HG02852 (cell line): ENCODE data around the gene FAM98A.

Experiments
- ATAC-seq: cut with Tn5 transposase; IDR thresholded peaks from one replicate; pipeline ENCODE4 v1.9.1; 2021; ENCODE audit warnings: mild to moderate bottlenecking, moderate library complexity; ENCODE audit not compliant: unreplicated experiment

Gene FAM98A

DNA sequence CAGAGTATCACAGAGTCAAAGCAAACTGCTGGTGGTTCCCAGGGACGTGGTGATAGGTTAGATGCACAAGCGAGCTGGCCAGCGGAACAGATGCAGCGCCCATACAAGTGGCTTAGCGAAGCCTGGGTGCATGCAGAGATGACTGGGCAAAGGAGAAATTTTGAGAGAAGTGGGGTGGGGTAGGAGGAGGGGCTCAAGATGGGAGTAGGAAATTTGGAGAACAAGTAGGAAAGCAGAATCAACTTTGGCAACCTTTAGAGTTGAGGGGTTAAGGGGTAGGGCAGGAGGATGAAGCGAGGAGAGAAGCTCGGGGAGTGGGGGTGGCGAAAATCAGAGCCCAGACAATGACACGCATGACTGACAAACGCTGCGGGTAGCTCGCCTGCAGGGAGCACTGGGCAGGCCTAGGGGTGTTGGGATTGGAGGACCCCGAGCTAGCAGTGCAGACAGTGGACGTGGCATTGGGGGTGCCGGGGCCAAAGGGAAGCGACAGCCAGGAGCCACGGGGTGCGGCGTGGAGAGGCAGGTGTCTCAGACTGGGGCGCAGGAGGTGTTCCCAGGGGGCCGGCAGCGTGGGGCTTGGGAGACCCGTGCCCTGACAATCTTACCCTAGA is 431 bp downstream of the FAM98A start:
- peak; percentile 47 for ATAC-seq

DNA sequence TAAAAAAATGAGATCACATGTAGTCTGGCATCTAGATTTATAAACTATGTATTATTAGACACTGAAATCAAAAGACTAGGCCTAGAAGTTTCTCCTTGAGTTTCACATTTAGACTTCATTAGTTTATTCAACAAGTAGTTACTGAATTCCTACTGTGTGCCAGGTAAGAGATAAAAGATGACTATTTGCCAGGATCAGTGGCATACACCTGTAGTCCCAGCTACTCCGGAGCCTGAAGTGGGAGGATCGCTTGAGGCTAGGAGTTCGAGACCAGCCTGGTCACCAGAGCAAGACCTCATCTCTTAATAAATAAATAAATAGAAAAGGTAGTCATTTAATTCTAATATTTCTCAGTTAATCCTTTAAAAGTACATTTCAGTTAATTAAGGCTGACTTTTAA is 2.1 kb downstream of the FAM98A start:
- ATAC-seq, result no peak

GRCh38 chr2:33595385-33595784 is 3.7 kb downstream of the FAM98A start:
- ATAC-seq, result no peak

DNA sequence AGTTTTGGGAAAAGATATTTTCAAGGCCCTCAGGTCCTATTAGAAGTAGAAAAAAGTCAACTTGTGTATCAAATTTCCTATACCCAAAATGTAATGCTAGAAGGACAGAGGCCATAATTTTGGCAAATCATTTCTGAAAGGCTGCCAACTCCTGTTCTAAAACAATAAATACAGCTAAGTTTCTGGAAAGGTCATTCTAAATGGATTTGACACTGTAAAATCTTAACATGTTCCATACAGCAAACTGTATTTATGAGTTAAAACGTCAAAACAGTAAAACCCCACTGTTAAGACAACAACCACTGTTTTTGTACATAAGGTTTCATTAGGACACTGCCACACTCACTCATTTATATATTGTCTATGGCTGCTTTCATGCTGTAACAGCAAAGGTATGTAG is 9.7 kb downstream of the FAM98A start:
- ATAC-seq, result no peak

DNA sequence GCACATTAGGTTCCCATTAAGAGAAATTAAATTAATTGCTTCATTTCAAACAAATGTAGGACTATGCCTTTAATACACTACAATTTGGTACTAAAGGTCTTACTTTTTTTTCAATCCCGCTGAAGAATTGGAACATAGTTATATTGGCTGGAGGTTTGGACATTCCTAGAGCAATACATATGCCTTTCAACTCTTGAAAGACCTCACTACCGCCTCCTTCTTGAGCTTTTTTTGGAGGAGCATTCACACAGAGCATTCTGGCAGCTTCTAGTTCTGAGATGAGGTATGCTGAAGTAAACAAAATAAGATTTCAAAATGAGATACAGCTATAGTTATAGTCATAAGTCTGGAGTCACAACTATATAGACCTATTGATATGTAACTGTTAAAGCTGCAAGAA is 10.9 kb downstream of the FAM98A start:
- ATAC-seq, result no peak

DNA sequence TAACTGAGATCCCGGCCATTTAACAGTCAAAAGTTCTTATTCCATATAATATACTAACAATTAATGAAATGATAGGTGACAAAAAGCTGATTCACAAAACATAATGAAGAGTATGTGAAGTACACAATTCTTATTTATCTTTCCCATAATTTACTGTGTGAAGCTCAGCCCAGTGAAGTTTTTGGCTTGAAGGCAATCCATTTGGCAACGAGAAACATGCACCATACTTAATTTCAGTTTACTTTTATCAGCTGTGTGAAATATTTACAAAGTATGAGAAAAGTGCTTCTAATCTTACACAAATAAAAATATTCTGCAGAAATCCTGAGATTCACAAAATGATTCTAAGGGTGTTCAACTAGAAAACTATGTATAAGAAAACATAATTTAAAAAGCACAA is 12.3 kb downstream of the FAM98A start:
- ATAC-seq, result no peak

DNA sequence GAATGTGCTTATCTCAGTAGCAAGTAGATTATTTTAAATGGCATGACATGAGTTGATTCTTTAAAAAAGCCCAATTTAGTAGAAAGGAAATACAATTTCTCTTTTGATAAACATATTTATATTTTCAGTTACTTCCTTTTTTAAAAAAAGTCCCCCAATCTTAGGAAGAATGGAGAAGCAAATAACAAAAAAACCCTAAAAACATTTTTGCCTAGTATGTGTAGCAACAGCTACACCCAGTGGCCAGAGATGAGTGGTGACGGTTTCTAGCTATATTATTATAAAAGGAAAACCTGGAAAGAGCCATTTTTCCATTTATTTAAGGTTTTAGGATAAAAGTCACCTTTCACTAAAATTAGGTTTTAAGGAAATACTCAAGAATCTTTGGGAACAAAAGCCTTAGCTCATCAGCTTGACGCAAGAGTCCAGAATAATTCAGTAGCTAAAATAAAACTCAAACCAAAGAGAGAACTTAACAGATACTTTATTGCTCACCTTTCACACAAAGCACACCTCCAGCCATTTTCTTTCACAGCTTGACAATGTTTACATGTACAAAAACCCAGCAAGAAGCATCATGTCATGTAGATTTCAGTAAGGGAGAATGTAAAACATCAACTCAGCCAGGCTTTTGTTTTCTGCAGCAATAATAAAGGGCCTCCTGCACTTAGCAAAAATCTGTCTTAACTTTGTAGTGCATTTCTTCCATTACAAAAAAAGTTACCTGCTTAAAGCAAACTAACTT is 15.7 kb downstream of the FAM98A start:
- ATAC-seq, result peak; percentile 75

DNA sequence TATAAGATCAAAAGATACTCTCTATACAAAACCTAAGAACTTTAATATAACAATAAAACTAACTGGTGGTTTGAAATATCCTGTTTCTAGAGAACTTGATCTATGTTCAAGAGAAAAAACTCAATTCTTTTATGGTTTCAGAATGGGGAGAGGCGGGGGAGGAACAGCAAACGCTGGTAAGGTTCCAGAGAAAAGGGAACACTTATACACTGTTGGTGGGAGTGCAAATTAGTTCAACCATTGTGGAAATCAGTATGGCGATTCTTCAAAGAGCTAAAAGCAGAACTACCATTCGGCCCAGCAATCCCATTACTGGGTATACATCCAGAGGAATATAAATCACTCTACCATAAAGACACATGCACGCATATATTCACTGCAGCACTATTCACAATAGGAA is 17.2 kb downstream of the FAM98A start:
- no peak for ATAC-seq

- no peak for ATAC-seq
Observed at GRCh38 chr2:33579227-33579626, 19.9 kb downstream of the FAM98A start.

- ATAC-seq, result no peak
Observed at GRCh38 chr2:33577668-33578067, 21.4 kb downstream of the FAM98A start.

DNA sequence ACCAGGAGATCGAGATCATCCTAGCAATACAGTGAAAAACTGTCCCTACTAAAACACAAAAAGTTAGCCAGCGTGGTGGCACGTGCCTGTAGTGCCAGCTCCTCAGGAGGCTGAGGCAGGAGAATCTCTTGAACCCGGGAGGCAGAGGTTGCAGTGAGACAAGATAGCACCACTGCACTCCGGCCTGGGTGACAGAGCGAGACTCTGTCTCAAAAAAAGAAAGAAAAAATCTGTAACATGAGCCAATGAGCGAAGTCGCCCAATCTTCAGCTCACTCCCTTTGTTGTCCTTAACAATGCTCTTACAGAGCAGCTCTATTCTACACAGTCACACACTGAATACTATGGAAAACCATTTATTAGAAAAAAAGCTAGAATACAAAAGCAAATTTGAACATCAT is 22.0 kb downstream of the FAM98A start:
- no peak for ATAC-seq

- ATAC-seq, result no peak
Observed at GRCh38 chr2:33573657-33574056, 25.4 kb downstream of the FAM98A start.

- ATAC-seq, result no peak
Observed at GRCh38 chr2:33570681-33571080, 28.4 kb downstream of the FAM98A start.

DNA sequence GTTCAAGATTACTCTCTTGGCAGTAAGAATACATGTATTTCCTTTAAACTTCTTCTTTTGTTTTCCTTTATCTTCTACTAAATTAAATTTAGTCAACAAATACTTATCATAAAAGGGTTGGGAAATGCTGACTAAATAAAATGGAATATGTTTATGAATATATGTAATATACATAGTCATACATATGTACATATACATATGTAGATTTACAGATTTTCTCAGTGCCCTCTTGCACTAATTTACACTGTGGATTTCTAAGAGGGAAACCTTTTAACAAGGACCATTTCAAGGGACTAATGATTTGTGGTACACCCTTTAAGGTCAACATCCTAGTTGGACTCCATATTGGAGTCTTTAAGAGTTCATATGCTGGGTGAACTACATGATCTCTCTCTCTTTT is 37.2 kb downstream of the FAM98A start:
- ATAC-seq, result no peak

GRCh38 chr2:33560017-33560416 is 39.1 kb downstream of the FAM98A start:
- ATAC-seq, result no peak

DNA sequence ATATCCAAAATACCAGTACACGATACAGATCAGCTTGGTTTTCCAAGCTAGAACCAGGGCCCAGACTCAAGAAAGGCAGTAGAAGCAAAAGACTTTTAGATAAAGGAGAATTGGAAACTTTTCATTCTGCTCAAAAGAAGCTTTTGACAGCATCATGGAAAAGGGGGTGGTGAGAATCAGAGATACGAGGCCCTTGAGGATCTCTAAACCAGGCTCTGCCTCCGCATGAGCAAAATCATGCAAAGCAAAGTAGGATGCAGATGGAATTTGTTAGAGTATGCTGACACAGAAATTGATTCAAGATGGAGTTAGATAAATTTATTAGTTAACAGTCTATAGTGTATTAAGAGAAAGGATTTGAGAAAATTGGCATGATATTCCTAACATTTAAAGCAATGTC is 39.8 kb downstream of the FAM98A start:
- ATAC-seq, result no peak

GRCh38 chr2:33555681-33556080 is 43.4 kb downstream of the FAM98A start:
- ATAC-seq, result no peak

DNA sequence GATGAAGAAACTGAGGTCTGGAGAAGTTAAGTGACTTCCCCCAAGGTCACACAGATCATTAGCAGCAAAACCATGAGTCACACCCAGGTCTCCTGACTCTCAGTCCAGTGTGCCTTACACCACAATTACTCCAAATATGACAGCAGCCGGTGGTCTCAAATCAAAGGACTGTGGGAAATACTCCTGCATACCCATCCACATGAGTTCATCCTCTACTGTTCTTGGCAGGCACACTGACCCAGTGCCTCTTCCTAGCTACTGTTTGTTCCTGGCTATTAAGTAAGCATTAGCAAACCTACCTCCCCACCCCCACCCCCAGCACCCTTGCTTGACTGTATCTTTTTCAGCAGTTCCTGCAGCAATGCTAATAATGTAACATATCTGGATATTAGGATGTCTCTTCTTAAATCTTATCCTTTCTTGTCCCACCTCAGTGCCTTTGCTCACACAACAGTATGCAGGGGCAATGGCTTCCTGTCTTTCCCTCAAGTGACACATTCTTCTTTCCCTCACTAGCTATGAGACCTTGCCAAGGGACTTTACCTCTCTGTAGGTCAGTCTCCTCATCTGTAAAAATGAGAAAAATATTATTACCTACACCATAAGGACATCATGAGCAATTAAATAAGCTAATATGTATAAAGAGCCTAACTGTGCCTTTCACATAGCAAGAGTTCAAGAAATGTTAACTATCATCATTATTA is 46.2 kb downstream of the FAM98A start:
- ATAC-seq, result no peak

GRCh38 chr2:33550206-33550605 is 48.9 kb downstream of the FAM98A start:
- no peak for ATAC-seq

GRCh38 chr2:33541243-33541642 is 57.9 kb downstream of the FAM98A start:
- no peak for ATAC-seq

DNA sequence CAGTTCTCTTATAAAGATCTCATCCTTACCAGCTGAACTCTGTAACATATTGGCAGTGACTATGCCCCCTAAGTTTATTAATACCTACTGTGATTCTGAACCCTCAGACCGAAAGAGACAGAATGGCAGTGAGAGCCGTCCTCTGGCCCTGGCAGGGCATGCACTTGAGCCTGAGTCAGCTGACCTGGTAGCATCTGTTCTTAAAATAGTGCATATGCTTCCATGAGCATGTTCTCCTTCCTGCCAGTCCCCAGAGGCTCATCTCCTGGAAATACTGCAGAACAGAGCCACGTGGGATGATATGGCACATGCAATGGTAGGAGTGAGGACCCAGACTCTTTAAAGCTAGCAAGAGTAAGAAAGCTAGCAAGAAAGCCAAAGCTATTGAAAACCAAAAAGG is 63.7 kb downstream of the FAM98A start:
- ATAC-seq, result no peak
